ENCODE data around the gene DAGLA. TPM values are rescaled to one million over a fixed set of nuclear protein-coding genes. Genes with fewer than 3 reads are reported as not detected.

The DAGLA gene
- total RNA-seq, 1 donor from 2014 or later: 6.0 TPM

GRCh38 chr11:61704838-61705237 lies 24.6 kb downstream of the DAGLA start:
- TF ChIP-seq CTCF (IDR thresholded peaks at IDR 0.05): no peak
- Histone ChIP-seq H3K27ac (no peak overlapping the region), H3K4me1 (peaks cover 14% of the 10 kb centered on the region), H3K27me3 (no peaks in the 10 kb centered on the region), H3K9me3 (no peaks in the 10 kb centered on the region), H3K36me3 (no peaks in the 10 kb centered on the region), H3K4me3 (no peak overlapping the region)
- DNase-seq: no peak
- ATAC-seq: no peak
- intact Hi-C loops (cut with DNase I): no loop called here

- Histone ChIP-seq H3K4me3 (no peak overlapping the region), H3K27me3 (no peaks in the 10 kb centered on the region), H3K36me3 (no peaks in the 10 kb centered on the region), H3K4me1 (peaks cover 4% of the 10 kb centered on the region), H3K9me3 (no peaks in the 10 kb centered on the region), H3K27ac (no peak overlapping the region)
- TF ChIP-seq CTCF (IDR thresholded peaks at IDR 0.05): no peak
- DNase-seq: no peak
- ATAC-seq: no peak
- intact Hi-C loops (cut with DNase I): no loop called here
Observed at GRCh38 chr11:61706452-61707400, 26.5 kb downstream of the DAGLA start.

GRCh38 chr11:61707574-61707973 lies 27.4 kb downstream of the DAGLA start:
- no peak for DNase-seq
- intact Hi-C loops (cut with DNase I): no loop called here

GRCh38 chr11:61709110-61709509 lies 28.9 kb downstream of the DAGLA start:
- intact Hi-C loops (cut with DNase I): no loop called here
- TF ChIP-seq CTCF (IDR thresholded peaks at IDR 0.05): no peak

More at GRCh38 chr11:61707574-61707973, 27.4 kb downstream of the DAGLA start:
- Histone ChIP-seq H3K4me3 (no peak overlapping the region), H3K36me3 (no peaks in the 10 kb centered on the region), H3K27me3 (no peaks in the 10 kb centered on the region), H3K4me1 (no peaks in the 10 kb centered on the region), H3K9me3 (no peaks in the 10 kb centered on the region), H3K27ac (no peak overlapping the region)
- ATAC-seq: peak; percentile 6
- no peak for TF ChIP-seq CTCF (IDR thresholded peaks at IDR 0.05)

GRCh38 chr11:61709572-61709971 lies 29.4 kb downstream of the DAGLA start:
- TF ChIP-seq CTCF (IDR thresholded peaks at IDR 0.05): no peak
- Histone ChIP-seq H3K27ac (no peak overlapping the region), H3K9me3 (no peaks in the 10 kb centered on the region), H3K4me1 (no peaks in the 10 kb centered on the region), H3K27me3 (no peaks in the 10 kb centered on the region), H3K36me3 (no peaks in the 10 kb centered on the region), H3K4me3 (no peak overlapping the region)
- intact Hi-C loops (cut with DNase I): no loop called here
- no peak for ATAC-seq
- no peak for DNase-seq

More at GRCh38 chr11:61709110-61709509, 28.9 kb downstream of the DAGLA start:
- Histone ChIP-seq H3K36me3 (no peaks in the 10 kb centered on the region), H3K27ac (no peak overlapping the region), H3K4me1 (no peaks in the 10 kb centered on the region), H3K27me3 (no peaks in the 10 kb centered on the region), H3K4me3 (no peak overlapping the region), H3K9me3 (no peaks in the 10 kb centered on the region)
- DNase-seq: no peak
- ATAC-seq: no peak

Data from upper lobe of right lung (tissue), 1 donor.